WERI-Rb-1 (cell line): ENCODE results near the gene SLC25A21.

Source experiments
- DNase-seq: peaks from one replicate; pipeline ENCODE4 v3.0.0-alpha.2; 2020
- H3K27ac ChIP-seq: fragments of 250-450 bp; sonication (Bioruptor Pico); 2 replicates; pipeline ENCODE4 v1.5.1; 2020; ENCODE audit warnings: mild to moderate bottlenecking, moderate library complexity
- H3K27me3 ChIP-seq: fragments of 250-450 bp; sonication (Bioruptor Pico); 2 replicates; pipeline ENCODE4 v1.5.1; 2021; ENCODE audit warnings: mild to moderate bottlenecking, low read depth, moderate library complexity; ENCODE audit not compliant: insufficient read depth, severe bottlenecking
- H3K36me3 ChIP-seq: fragments of 250-450 bp; sonication (Bioruptor Pico); 2 replicates; pipeline ENCODE4 v1.5.1; 2020; ENCODE audit warnings: mild to moderate bottlenecking, moderate library complexity
- H3K4me3 ChIP-seq: 2 replicates; pipeline ENCODE4 v1.5.1; 2011; ENCODE audit warnings: low read depth, mild to moderate bottlenecking, control low read depth, low read length
- H3K9me3 ChIP-seq: fragments of 250-450 bp; sonication (Bioruptor Pico); 2 replicates; pipeline ENCODE4 v1.5.1; 2021; ENCODE audit warnings: mild to moderate bottlenecking, moderate library complexity; ENCODE audit not compliant: severe bottlenecking
- CTCF ChIP-seq: IDR thresholded peaks from 2 replicates; pipeline ENCODE4 v1.5.1; 2011; ENCODE audit warnings: low read depth, mild to moderate bottlenecking, control low read depth, inconsistent platforms, low read length

SLC25A21 gene

GRCh38 chr14:37088356-37089215 is 83.8 kb downstream of the SLC25A21 start:
- Histone ChIP-seq H3K27me3 (peaks cover 23% of the 10 kb centered on the region), H3K27ac (no peak overlapping the region), H3K9me3 (no peaks in the 10 kb centered on the region), H3K36me3 (no peaks in the 10 kb centered on the region), H3K4me3 (no peak overlapping the region)
- no peak for TF ChIP-seq CTCF
- no peak for DNase-seq

- H3K4me3 ChIP-seq, result no peak overlapping the region
- no peak overlapping the region for H3K27ac ChIP-seq
- H3K9me3 ChIP-seq, result no peaks in the 10 kb centered on the region
- no peak for TF ChIP-seq CTCF
- peaks cover 31% of the 10 kb centered on the region for H3K27me3 ChIP-seq
- no peak for DNase-seq
- H3K36me3 ChIP-seq, result no peaks in the 10 kb centered on the region
Measured at GRCh38 chr14:37087520-37087919, 84.9 kb downstream of the SLC25A21 start.

- Histone ChIP-seq H3K9me3 (no peaks in the 10 kb centered on the region), H3K27ac (no peak overlapping the region), H3K4me3 (no peak overlapping the region), H3K27me3 (peaks cover 20% of the 10 kb centered on the region), H3K36me3 (no peaks in the 10 kb centered on the region)
- TF ChIP-seq CTCF, result no peak
- DNase-seq, result no peak
Measured at GRCh38 chr14:37083599-37083998, 88.8 kb downstream of the SLC25A21 start.

- H3K27ac ChIP-seq, result no peak overlapping the region
- TF ChIP-seq CTCF, result no peak
Measured at GRCh38 chr14:37082449-37082848, 90.0 kb downstream of the SLC25A21 start.

GRCh38 chr14:37081856-37082255 is 90.5 kb downstream of the SLC25A21 start:
- no peak overlapping the region for H3K27ac ChIP-seq
- DNase-seq, result no peak

More at GRCh38 chr14:37082449-37082848, 90.0 kb downstream of the SLC25A21 start:
- DNase-seq, result no peak
- Histone ChIP-seq H3K36me3 (no peaks in the 10 kb centered on the region), H3K9me3 (no peaks in the 10 kb centered on the region), H3K27me3 (peaks cover 15% of the 10 kb centered on the region), H3K4me3 (no peak overlapping the region)

More at GRCh38 chr14:37081856-37082255, 90.5 kb downstream of the SLC25A21 start:
- H3K4me3 ChIP-seq, result no peak overlapping the region
- TF ChIP-seq CTCF, result no peak
- H3K27me3 ChIP-seq, result peaks cover 18% of the 10 kb centered on the region
- H3K9me3 ChIP-seq, result no peaks in the 10 kb centered on the region
- H3K36me3 ChIP-seq, result no peaks in the 10 kb centered on the region
